ENCODE measurements around the gene FYN.

DNA sequence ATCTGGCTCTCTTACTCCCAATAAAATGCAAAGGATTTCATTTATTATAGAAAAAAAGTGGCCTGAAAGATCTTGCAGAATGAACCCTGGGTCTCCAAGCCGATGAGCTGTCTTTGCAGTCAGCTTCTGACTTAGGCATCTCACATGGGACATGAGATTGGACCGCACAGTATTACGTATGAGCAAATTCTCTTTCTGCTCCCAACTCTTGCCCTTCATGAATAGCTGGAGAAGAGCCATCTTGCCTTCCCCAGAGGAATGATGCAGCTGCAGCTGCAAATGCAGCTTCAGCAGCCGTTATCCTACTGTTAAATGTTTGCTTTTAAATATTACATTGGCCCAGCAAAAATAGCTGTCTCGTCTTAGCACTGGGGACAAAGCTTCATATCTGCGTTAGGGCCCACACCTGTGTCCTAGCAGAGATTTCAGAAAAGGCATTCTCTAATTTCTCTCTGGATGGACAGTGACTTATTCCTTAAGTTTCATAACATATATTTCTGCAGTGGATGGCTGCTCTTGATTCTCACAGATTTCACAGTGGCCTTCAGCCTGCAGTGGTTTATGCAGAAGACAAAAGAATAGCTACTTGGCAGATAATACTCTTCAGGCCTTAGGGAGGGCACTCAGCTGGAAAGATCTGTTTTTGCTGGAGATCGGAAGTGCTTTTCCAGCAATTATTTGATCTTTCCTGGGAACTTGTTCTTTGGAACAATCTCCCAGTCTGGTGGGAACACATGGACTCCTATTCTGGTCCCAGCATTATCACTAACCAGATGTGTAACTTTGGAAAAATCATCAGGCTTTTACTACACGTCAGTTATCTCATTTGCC is 129.2 kb downstream of the FYN start:
- TF ChIP-seq YY1 (IDR thresholded peaks at IDR 0.05; ENCODE audit: low read depth) (no peak), TEAD4 (IDR thresholded peaks at IDR 0.05) (no peak), ZBTB7A (IDR thresholded peaks at IDR 0.05; ENCODE audit: low read depth) (no peak), EP300 (IDR thresholded peaks at IDR 0.05; ENCODE audit: borderline replicate concordance) (no peak)
- TF ChIP-seq, protein P1, sequence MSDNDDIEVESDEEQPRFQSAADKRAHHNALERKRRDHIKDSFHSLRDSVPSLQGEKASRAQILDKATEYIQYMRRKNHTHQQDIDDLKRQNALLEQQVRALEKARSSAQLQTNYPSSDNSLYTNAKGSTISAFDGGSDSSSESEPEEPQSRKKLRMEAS (IDR thresholded peaks at IDR 0.05) = no peak

All from Ishikawa (cell line).